NB4 (cell line): Measurements from ENCODE around the gene DBH.

Experiments used
- DNase-seq: peaks from one replicate; pipeline ENCODE4 v3.0.0; 2010; ENCODE audit warnings: low read depth
- H3K4me3 ChIP-seq: one replicate; pipeline ENCODE4 v1.5.1; 2011; ENCODE audit warnings: mild to moderate bottlenecking, low read depth, low read length, moderate library complexity
- MYC ChIP-seq: IDR thresholded peaks from 2 replicates; pipeline ENCODE4 v1.6.1; 2011; ENCODE audit warnings: low read depth, low read length
- POLR2A ChIP-seq: IDR thresholded peaks from 2 replicates; pipeline ENCODE4 v1.6.1; 2011; ENCODE audit warnings: mild to moderate bottlenecking; ENCODE audit not compliant: insufficient read length; ENCODE audit errors: extremely low read depth
- TF ChIP-seq, protein P1 (sequence below): IDR thresholded peaks from one replicate; pipeline ENCODE4 v1.5.1; 2012; ENCODE audit warnings: low read depth, low read length
- TF ChIP-seq, protein P2 (sequence below): IDR thresholded peaks from 2 replicates; pipeline ENCODE4 v1.6.1; 2011; ENCODE audit warnings: low read depth, low read length

Gene DBH

DNA sequence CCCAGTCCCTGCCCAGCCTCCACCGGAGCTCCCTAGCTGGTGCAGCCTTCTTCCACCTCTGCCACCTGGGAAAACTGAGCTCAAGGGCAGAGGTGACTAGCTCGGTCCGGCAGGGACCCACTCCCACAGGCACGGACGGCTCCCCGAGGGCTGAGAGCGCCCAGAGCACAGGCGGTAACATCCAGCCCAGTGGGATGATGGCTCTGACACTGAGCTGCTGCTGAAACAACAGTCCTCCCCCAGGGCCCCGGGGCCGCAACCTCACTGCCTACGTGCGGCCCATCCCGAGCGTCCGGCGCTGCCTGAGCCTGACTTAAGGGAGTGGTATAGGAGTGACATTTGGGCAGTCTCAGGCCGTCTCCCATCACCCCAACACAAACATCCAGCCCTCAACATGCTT lies 30.7 kb upstream of the DBH start:
- no peak for DNase-seq
- H3K4me3 ChIP-seq, result no peak overlapping the region
- TF ChIP-seq MYC, result no peak
- TF ChIP-seq, protein P1, sequence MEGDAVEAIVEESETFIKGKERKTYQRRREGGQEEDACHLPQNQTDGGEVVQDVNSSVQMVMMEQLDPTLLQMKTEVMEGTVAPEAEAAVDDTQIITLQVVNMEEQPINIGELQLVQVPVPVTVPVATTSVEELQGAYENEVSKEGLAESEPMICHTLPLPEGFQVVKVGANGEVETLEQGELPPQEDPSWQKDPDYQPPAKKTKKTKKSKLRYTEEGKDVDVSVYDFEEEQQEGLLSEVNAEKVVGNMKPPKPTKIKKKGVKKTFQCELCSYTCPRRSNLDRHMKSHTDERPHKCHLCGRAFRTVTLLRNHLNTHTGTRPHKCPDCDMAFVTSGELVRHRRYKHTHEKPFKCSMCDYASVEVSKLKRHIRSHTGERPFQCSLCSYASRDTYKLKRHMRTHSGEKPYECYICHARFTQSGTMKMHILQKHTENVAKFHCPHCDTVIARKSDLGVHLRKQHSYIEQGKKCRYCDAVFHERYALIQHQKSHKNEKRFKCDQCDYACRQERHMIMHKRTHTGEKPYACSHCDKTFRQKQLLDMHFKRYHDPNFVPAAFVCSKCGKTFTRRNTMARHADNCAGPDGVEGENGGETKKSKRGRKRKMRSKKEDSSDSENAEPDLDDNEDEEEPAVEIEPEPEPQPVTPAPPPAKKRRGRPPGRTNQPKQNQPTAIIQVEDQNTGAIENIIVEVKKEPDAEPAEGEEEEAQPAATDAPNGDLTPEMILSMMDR, result no peak
- TF ChIP-seq, protein P2, sequence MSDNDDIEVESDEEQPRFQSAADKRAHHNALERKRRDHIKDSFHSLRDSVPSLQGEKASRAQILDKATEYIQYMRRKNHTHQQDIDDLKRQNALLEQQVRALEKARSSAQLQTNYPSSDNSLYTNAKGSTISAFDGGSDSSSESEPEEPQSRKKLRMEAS, result no peak
- TF ChIP-seq POLR2A, result no peak

DNA sequence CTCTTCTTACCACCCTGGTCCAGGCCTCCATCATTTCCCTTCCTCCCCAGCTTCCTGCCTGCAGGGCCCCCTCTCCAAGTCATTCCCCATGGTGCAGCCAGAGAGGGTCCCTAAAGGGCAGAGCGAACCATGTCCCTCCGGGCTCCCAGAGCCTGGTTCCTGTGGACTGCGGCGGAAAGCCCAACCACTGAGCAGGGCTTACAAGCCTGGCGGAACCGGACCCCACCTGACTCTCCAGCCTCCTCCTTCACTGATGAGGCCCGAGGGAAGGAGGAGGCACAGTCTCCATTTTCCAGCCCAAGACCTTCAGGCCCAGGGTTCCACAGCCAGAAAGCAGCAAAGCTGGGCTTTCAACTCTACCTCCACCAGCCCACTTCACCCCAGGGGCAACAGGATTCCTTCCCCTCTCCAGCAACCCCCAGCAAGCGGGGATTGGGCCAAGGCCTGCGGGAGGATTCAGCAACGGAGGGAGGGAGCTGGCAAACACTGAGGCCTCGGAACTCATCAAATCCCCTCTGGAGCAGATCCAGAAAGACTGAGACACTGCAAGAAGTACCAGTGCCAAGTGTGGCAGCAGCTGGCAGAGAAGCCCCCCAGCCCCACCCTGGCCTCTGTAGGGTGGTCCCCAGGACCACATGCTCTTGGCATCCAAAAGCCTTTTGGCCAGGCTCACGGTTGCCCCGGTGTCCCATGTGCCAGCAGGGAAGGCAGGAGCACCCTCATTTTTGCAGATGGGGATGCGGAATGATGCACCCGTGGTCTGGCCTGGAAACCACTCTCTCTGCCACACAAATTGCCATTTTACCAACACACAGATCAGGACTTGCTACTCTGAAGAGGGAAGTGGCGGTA lies 30.1 kb upstream of the DBH start:
- no peak for DNase-seq
- no peak overlapping the region for H3K4me3 ChIP-seq
- TF ChIP-seq POLR2A (no peak), MYC (no peak)
- TF ChIP-seq, protein P1, result no peak
- TF ChIP-seq, protein P2, result no peak

DNA sequence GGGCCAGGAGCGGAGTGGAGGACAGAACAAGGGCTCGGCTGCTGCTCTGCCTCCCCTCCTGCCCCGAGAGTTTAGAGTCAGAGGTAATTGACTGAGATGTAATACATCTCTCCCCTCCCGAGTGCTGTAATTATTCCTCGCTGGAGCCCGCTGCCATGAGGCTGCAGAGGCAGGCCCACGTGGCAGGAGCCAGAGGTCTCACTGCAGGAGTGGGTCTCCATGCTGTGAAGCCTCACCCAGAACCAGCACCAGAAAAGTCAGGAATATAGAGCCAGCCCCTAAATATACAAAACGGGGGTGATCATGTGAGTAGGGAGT lies 29.5 kb upstream of the DBH start:
- DNase-seq, result no peak
- no peak for TF ChIP-seq MYC
- TF ChIP-seq, protein P2, result no peak
- no peak for TF ChIP-seq POLR2A
- TF ChIP-seq, protein P1, result no peak
- H3K4me3 ChIP-seq, result no peak overlapping the region

DNA sequence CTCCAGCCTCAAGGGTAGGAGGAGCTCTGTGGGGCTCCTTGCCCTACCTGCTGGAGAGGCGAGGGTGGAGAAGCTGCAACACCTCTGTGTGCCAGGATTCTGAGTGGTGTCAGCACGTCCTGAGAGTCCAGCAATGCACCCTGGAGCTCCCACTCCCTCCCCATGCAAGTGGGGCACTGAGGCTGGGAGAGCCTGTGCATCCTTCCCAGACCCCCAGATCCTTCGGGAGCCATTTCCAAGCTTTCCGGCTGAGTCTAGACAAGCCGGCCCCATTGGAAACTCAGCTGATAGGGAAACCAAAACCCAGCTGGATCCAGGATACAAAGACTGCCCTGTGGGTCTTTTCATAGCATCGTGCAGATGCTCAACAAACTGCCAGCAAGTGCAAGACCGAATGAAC lies 28.8 kb upstream of the DBH start:
- H3K4me3 ChIP-seq, result no peak overlapping the region
- DNase-seq, result no peak
- TF ChIP-seq, protein P2, result no peak
- TF ChIP-seq MYC (no peak), POLR2A (no peak)
- TF ChIP-seq, protein P1, result no peak

DNA sequence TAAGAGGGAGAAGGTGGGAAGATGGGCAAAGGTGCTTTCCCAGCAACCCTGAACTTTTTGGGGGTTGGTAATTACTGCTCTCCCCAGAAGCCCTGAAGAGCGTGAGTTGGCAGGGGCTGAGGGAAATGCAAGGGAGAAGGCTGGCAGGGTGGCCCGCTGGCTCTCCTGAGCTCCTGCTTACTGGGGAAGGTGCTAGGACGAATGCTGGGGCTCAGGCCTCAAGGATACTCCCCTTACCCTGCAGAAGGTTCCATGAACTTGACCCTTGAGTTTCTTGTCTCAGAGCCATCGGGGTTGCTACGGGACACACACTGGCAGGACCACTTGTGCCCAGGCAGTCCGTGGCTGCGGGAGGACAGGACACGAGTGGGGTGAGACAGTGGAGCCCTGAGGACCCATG lies 28.2 kb upstream of the DBH start:
- no peak overlapping the region for H3K4me3 ChIP-seq
- TF ChIP-seq MYC, result no peak
- TF ChIP-seq, protein P1, result no peak
- no peak for TF ChIP-seq POLR2A
- TF ChIP-seq, protein P2, result no peak
- no peak for DNase-seq
